Coronary artery (tissue), 2 donors: Measurements from ENCODE around the gene MRNIP.

Experiments used
- DNase-seq: peaks from one replicate; pipeline ENCODE4 v3.0.0-alpha.2; 2017; ENCODE audit warnings: low spot score
- H3K27ac ChIP-seq, 2 donors: fragments of 200-600 bp; sonication (generic); one replicate each; pipeline ENCODE4 v1.5.1; 2016 to 2019
- H3K4me3 ChIP-seq: fragments of 200-600 bp; sonication (generic); 2 replicates; pipeline ENCODE4 v1.5.1; 2016; ENCODE audit warnings: mild to moderate bottlenecking, moderate library complexity
- TF ChIP-seq, protein P1 (sequence below): fragments of 200-600 bp; sonication (generic); IDR thresholded peaks from one replicate; pipeline ENCODE4 v1.5.1; 2019; ENCODE audit warnings: antibody characterized with exemption

MRNIP gene

DNA sequence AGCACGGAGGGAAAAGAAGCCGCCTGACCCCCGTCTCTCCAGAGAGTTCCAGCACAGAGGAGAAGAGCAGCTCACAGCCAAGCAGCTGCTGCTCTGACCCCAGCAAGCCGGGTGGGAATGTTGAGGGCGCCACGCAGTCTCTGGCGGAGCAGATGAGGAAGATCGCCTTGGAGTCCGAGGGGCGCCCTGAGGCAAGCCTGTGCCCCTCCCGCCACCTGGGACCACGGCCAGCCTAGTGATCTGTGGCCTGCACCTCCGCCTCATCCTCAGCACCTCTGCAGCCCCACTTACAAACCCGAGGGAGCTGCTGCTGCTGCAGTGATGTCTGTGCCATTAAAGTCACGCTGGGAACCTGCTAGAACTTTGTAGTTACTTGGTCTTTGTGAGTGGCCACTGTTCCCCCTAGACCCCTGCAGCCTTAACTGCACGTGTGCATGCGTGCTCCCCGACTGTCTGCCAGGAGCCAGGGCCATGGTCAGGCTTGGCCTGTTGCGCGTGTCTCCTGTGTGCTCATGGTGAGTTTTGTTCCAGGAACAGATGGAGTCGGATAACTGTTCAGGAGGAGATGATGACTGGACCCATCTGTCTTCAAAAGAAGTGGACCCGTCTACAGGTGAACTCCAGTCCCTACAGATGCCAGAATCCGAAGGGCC, 25.4 kb downstream of the MRNIP start:
- no peak overlapping the region for H3K27ac ChIP-seq
- DNase-seq: no peak
- H3K4me3 ChIP-seq: no peak overlapping the region
- TF ChIP-seq, protein P1, sequence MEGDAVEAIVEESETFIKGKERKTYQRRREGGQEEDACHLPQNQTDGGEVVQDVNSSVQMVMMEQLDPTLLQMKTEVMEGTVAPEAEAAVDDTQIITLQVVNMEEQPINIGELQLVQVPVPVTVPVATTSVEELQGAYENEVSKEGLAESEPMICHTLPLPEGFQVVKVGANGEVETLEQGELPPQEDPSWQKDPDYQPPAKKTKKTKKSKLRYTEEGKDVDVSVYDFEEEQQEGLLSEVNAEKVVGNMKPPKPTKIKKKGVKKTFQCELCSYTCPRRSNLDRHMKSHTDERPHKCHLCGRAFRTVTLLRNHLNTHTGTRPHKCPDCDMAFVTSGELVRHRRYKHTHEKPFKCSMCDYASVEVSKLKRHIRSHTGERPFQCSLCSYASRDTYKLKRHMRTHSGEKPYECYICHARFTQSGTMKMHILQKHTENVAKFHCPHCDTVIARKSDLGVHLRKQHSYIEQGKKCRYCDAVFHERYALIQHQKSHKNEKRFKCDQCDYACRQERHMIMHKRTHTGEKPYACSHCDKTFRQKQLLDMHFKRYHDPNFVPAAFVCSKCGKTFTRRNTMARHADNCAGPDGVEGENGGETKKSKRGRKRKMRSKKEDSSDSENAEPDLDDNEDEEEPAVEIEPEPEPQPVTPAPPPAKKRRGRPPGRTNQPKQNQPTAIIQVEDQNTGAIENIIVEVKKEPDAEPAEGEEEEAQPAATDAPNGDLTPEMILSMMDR: no peak

DNA sequence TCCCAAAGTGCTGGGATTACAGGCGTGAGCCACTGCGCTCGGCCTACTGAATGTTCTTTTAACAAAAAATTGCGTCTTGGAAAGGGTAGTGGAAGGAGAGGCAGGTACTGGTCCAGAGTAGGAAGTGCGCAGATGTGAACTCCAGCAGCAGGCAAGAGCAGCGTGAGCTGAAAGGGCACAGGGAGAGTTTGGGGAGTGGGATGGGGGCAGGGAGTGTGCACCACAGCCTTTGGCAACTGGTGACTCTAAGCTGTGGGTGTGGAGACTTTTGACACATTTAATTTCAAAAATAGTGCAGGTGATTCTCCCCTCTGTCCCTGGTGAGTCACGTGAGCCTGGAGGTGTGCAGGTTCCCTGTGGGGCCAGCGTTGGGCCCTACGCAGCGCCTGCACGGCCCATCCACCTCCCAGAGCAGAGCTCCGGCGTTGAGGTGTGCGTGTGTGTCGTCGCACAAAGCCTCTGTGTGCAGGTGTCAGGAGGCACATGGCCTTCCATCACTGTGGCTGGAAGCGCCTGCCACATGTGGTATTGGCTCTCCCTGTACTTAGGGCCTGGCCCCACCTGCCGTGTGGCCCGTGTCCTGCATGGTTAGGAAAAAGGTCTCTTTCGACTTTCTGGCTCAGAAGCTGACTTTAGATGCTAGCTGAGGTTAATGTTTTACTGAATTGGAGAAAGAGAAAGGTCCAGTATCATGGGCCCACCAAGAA, 26.4 kb downstream of the MRNIP start:
- no peak overlapping the region for H3K4me3 ChIP-seq
- H3K27ac ChIP-seq: no peak overlapping the region
- DNase-seq: no peak
- TF ChIP-seq, protein P1: no peak

DNA sequence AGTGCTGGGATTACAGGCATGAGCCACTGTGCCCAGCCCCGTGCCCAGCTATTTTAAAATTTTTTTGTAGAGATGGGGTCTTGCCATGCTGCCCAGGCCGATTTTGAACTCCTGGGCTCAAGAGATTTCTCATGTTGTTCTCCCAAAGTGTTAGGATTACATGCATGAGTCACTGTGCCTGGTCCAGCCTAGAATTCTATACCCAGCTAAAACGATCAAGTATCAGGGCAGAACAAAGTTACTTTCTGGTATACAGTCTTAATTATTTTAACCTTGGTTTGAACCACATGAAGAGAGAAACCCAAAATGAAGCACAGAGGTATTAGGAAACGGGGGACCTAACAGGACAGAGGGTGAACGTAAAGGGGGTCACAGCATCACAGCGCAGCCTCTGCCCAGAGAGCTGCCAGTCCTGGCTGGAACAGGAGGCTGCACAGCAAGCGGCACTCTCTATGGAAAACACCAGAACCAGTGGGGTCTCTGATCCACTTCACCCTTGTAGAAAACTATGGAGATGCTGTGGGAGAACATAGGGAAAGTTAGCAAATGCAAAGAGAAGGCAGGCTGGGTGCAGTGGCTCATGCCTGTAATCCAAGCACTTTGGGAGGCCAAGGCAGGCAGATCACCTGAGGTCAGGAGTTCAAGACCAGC, 27.7 kb downstream of the MRNIP start:
- H3K4me3 ChIP-seq: no peak overlapping the region
- H3K27ac ChIP-seq: no peak overlapping the region
- TF ChIP-seq, protein P1: no peak

DNA sequence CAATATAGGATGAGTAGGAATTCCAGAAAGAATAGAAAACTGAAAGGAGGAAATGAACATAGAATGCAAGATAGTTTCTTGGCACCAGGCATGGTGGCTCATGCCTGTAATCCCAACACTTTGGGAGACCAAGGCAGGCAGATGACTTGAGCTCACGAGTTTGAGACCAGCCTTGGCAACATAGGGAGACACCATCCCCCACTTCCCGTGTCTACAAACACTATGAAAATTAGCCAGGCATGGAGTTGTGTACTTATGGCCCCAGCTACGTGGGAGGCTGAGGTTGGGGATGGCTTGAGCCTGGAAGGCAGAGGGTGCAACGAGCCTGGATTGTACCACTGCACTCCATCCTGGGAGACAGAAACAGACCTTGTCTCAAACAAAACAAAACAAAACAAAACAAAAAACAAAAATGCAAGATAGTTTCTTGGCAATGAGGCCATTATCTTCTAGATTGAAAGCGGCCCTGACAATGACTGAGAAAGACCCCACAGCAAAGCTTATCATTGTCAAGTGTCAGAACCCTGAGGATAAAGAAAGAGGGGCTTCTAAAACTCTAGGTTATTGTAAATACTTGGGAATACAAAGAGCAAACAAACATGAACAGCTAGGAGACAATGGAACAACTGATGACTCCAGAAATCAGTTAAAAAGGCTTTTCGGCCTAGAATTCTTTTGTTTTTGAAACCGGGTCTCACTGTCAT, 28.7 kb downstream of the MRNIP start:
- no peak overlapping the region for H3K27ac ChIP-seq
- no peak overlapping the region for H3K4me3 ChIP-seq
- TF ChIP-seq, protein P1: no peak
- DNase-seq: no peak

More for the DNA sequence above, 27.7 kb downstream of the MRNIP start:
- DNase-seq: no peak

DNA sequence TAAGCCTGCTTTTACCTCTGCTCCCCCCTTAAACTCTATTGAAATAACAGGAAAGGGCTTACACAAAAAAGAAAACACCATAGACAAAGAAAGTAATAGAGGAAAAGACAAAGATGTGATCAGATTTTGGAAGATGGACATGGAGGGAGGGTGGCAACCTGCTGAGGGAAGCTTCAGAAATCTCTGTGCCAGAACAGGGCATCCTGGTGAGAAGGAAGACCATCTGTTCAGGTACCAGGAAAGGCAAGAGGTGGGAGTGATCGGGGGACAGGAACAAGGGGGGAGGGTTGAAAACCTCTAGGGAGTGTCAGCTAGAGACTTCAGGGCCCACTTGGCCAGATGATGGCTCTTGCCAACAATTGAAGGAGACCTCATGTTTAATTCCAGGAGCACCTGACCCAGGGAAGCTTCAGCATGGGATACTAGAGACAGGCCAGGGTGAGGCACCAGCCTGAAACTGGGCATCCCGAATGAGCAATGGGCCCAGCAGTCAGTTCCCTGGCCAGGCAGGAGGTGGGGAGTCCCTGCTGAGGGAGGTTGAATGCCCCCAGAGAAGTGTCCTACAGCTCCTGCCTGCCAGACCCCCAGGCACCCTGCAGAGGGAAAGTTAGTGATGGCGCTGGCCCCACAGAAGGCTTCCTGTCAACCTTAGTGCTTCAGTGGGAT, 29.7 kb downstream of the MRNIP start:
- TF ChIP-seq, protein P1: no peak
- DNase-seq: no peak

DNA sequence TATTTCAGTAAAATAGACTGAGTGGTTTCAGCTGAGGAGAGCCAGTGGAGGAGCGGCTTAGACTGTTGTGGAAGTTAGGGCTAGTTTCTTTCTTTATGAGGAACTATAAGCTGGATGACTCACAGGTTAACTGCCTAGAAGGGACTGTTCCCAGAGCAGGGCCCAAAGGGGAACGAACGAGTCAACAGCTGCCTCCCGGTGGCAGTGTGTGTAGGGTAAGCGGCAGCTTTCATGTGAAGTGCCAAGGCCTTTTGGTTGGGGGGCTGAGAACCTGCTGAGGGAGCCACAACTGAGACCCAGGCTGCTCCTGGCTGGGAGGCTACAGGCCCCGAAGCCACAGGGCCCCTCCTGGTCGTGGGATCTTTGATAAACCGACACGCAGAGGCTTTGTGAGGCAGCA, 30.9 kb downstream of the MRNIP start:
- TF ChIP-seq, protein P1: no peak
- DNase-seq: no peak
- peak overlapping the region in 1 of 2 donors; percentile 17 for H3K27ac ChIP-seq
- no peak overlapping the region for H3K4me3 ChIP-seq

More for the DNA sequence above, 29.7 kb downstream of the MRNIP start:
- no peak overlapping the region for H3K4me3 ChIP-seq
- peak overlapping the region in 1 of 2 donors; percentile 9 for H3K27ac ChIP-seq
